Measurements from ENCODE around the gene TMEM25. TPM values are rescaled to one million over a fixed set of nuclear protein-coding genes. Genes with fewer than 3 reads are reported as not detected.

The TMEM25 gene
- total RNA-seq, 1 donor from 2014 or later, result 16.1 TPM

DNA sequence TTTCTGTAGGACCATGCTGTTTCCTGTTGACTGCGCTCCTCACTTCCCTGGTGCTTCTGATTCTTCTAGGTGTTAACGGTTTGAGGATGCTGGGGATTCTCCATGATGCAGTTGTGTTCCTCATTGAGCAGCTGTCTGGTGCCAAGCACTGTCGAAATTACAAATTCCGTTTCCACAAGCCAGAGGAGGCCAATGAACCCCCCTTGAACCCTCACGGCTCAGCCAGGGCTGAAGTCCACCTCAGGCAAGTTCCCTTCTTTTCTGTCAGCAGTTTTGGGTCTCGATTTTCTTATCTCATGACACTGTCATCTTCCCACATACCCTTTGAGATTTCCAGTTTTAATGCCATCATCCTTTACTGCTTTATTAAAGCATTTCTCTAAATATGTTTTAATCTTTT lies 11.4 kb upstream of the TMEM25 start:
- Mint-ChIP-seq H3K4me3 (ENCODE audit: unreplicated experiment) (no peak overlapping the region), H3K27me3 (ENCODE audit: unreplicated experiment) (peaks cover 2% of the 10 kb centered on the region), H3K36me3 (ENCODE audit: low read depth, unreplicated experiment) (peaks cover 63% of the 10 kb centered on the region), H3K9me3 (ENCODE audit: unreplicated experiment) (no peaks in the 10 kb centered on the region), H3K27ac (ENCODE audit: unreplicated experiment) (no peak overlapping the region), H3K4me1 (ENCODE audit: unreplicated experiment) (no peaks in the 10 kb centered on the region)
- TF ChIP-seq CTCF (IDR thresholded peaks at IDR 0.05; ENCODE audit: unreplicated experiment), result no peak
- DNase-seq (ENCODE audit: low spot score), result no peak

DNA sequence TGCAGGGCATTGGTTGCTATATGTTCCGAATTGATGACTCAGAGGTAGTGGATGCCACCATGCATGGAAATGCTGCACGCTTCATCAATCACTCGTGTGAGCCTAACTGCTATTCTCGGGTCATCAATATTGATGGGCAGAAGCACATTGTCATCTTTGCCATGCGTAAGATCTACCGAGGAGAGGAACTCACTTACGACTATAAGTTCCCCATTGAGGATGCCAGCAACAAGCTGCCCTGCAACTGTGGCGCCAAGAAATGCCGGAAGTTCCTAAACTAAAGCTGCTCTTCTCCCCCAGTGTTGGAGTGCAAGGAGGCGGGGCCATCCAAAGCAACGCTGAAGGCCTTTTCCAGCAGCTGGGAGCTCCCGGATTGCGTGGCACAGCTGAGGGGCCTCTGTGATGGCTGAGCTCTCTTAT lies 9.1 kb upstream of the TMEM25 start:
- H3K36me3 Mint-ChIP-seq (ENCODE audit: low read depth, unreplicated experiment), result peaks cover 47% of the 10 kb centered on the region
- H3K4me3 Mint-ChIP-seq (ENCODE audit: unreplicated experiment), result no peak overlapping the region
- H3K27me3 Mint-ChIP-seq (ENCODE audit: unreplicated experiment), result no peaks in the 10 kb centered on the region
- no peak for DNase-seq (ENCODE audit: low spot score)
- no peak overlapping the region for H3K27ac Mint-ChIP-seq (ENCODE audit: unreplicated experiment)
- no peaks in the 10 kb centered on the region for H3K4me1 Mint-ChIP-seq (ENCODE audit: unreplicated experiment)
- TF ChIP-seq CTCF (IDR thresholded peaks at IDR 0.05; ENCODE audit: unreplicated experiment), result no peak
- H3K9me3 Mint-ChIP-seq (ENCODE audit: unreplicated experiment), result no peaks in the 10 kb centered on the region

DNA sequence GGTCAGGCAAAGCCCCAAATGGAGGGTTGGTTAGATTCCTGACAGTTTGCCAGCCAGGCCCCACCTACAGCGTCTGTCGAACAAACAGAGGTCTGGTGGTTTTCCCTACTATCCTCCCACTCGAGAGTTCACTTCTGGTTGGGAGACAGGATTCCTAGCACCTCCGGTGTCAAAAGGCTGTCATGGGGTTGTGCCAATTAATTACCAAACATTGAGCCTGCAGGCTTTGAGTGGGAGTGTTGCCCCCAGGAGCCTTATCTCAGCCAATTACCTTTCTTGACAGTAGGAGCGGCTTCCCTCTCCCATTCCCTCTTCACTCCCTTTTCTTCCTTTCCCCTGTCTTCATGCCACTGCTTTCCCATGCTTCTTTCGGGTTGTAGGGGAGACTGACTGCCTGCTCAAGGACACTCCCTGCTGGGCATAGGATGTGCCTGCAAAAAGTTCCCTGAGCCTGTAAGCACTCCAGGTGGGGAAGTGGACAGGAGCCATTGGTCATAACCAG lies 8.4 kb upstream of the TMEM25 start:
- Mint-ChIP-seq H3K9me3 (ENCODE audit: unreplicated experiment) (no peaks in the 10 kb centered on the region), H3K27me3 (ENCODE audit: unreplicated experiment) (peaks cover 4% of the 10 kb centered on the region), H3K27ac (ENCODE audit: unreplicated experiment) (no peak overlapping the region), H3K36me3 (ENCODE audit: low read depth, unreplicated experiment) (peaks cover 46% of the 10 kb centered on the region), H3K4me3 (ENCODE audit: unreplicated experiment) (peak overlapping the region; percentile 26), H3K4me1 (ENCODE audit: unreplicated experiment) (no peaks in the 10 kb centered on the region)
- no peak for TF ChIP-seq CTCF (IDR thresholded peaks at IDR 0.05; ENCODE audit: unreplicated experiment)
- peak; percentile 32 for DNase-seq (ENCODE audit: low spot score)

DNA sequence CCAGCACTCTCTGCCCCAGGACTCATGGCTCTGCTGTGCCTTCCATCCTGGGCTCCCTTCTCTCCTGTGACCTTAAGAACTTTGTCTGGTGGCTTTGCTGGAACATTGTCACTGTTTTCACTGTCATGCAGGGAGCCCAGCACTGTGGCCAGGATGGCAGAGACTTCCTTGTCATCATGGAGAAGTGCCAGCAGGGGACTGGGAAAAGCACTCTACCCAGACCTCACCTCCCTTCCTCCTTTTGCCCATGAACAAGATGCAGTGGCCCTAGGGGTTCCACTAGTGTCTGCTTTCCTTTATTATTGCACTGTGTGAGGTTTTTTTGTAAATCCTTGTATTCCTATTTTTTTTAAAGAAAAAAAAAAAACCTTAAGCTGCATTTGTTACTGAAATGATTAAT lies 6.6 kb upstream of the TMEM25 start:
- no peak for DNase-seq (ENCODE audit: low spot score)
- peak overlapping the region; percentile 49 for H3K4me3 Mint-ChIP-seq (ENCODE audit: unreplicated experiment)
- no peak overlapping the region for H3K27ac Mint-ChIP-seq (ENCODE audit: unreplicated experiment)
- peaks cover 37% of the 10 kb centered on the region for H3K36me3 Mint-ChIP-seq (ENCODE audit: low read depth, unreplicated experiment)
- H3K4me1 Mint-ChIP-seq (ENCODE audit: unreplicated experiment), result peaks cover 4% of the 10 kb centered on the region
- no peaks in the 10 kb centered on the region for H3K9me3 Mint-ChIP-seq (ENCODE audit: unreplicated experiment)
- TF ChIP-seq CTCF (IDR thresholded peaks at IDR 0.05; ENCODE audit: unreplicated experiment), result no peak
- peaks cover 15% of the 10 kb centered on the region for H3K27me3 Mint-ChIP-seq (ENCODE audit: unreplicated experiment)

GRCh38 chr11:118524757-118525470 lies 6.1 kb upstream of the TMEM25 start:
- Mint-ChIP-seq H3K27ac (ENCODE audit: unreplicated experiment) (no peak overlapping the region), H3K9me3 (ENCODE audit: unreplicated experiment) (no peaks in the 10 kb centered on the region), H3K4me3 (ENCODE audit: unreplicated experiment) (no peak overlapping the region), H3K4me1 (ENCODE audit: unreplicated experiment) (peaks cover 7% of the 10 kb centered on the region), H3K36me3 (ENCODE audit: low read depth, unreplicated experiment) (peaks cover 34% of the 10 kb centered on the region), H3K27me3 (ENCODE audit: unreplicated experiment) (peaks cover 15% of the 10 kb centered on the region)
- TF ChIP-seq CTCF (IDR thresholded peaks at IDR 0.05; ENCODE audit: unreplicated experiment), result no peak
- no peak for DNase-seq (ENCODE audit: low spot score)

All from endothelial cell (in vitro differentiated cells).